GM12878 (cell line): ENCODE measurements around the gene STK32A. TPM values are rescaled to one million over a fixed set of nuclear protein-coding genes. Genes with fewer than 3 reads are reported as not detected.

Experiments used
- E2F8 ChIP-seq: fragments of 450-650 bp; IDR thresholded peaks from 2 replicates; pipeline ENCODE4 v1.6.1; 2018; ENCODE audit warnings: mild to moderate bottlenecking, low read depth, moderate library complexity; ENCODE audit not compliant: partially characterized antibody
- TCF3 ChIP-seq: IDR thresholded peaks from 2 replicates; pipeline ENCODE4 v1.6.1; 2012; ENCODE audit warnings: low read depth, mild to moderate bottlenecking, low read length, borderline replicate concordance; ENCODE audit not compliant: insufficient read depth
- ZBTB40 ChIP-seq: fragments of 450-650 bp; IDR thresholded peaks from 2 replicates; pipeline ENCODE4 v1.6.1; 2016; ENCODE audit warnings: mild to moderate bottlenecking, moderate library complexity, borderline replicate concordance
- ZNF592 ChIP-seq: fragments of 450-650 bp; IDR thresholded peaks from 2 replicates; pipeline ENCODE4 v1.6.1; 2017; ENCODE audit warnings: mild to moderate bottlenecking, moderate library complexity
- polyA plus RNA-seq, 11 experiments: library from polyadenylated mRNA; depleted of rRNA in 4 of 11; unstranded in 6 of 11; stranded (reverse) in 5 of 11; fragments of >200 nt; fragmentation: Nextera tagmentation in 4 of 11; fragmentation: Illumina TruSeq in 1 of 11; extraction: Ambion mirVana in 4 of 11; extraction: Trizol in 1 of 11; gene quantifications; 1 replicate in 1 of 11; 2 replicates in 10 of 11; pipeline versions ENCODE4 v1.2.1 to v1.2.3, GENCODE V29; 2011 to 2016; ENCODE audit warnings: inconsistent platforms in 2 of 11, missing spikeins in 2 of 11, low read depth in 1 of 11
- total RNA-seq, 4 experiments: library from RNA; depleted of rRNA in 3 of 4; stranded (reverse); fragments of >200 nt in 3 of 4; fragmentation: Illumina TruSeq in 1 of 4; extraction: Trizol in 1 of 4; gene quantifications; 2 replicates each; pipeline versions ENCODE4 v1.2.1 to v1.2.3, GENCODE V29; 2013 to 2021
- TF ChIP-seq, protein P1 (sequence below): IDR thresholded peaks from 2 replicates; pipeline ENCODE4 v1.6.1; 2011; ENCODE audit warnings: mild to moderate bottlenecking, low read depth, low read length, moderate library complexity; ENCODE audit not compliant: insufficient replicate concordance

Gene STK32A
- total and polyA plus RNA-seq, 10 of the 15 experiments (the other 5 are each of a cell fraction or from before 2014, with no cell fraction given), result under 0.01 to 0.10 TPM; not detected in 8

DNA sequence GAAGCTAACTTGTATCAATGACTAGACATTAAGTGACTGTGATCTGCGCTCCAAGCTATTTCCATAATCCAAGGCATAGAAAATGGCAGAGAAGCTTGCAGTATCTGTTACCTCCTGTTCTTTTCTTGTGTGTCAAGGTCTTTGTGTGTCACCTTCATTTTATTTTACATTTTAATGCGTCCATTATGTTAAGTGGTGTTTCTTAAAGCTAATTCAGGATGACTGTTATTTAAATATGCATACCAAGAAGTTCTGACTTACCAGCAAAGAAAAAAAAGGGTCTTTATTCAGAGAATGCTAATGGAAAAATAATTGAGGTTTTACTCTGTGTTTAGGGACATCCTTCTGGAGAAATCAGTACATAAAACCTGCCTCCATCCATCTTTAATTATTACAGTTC is 52.3 kb downstream of the STK32A start (continued):
- TF ChIP-seq ZBTB40 (no peak), E2F8 (no peak), TCF3 (no peak), ZNF592 (no peak)
- TF ChIP-seq, protein P1, sequence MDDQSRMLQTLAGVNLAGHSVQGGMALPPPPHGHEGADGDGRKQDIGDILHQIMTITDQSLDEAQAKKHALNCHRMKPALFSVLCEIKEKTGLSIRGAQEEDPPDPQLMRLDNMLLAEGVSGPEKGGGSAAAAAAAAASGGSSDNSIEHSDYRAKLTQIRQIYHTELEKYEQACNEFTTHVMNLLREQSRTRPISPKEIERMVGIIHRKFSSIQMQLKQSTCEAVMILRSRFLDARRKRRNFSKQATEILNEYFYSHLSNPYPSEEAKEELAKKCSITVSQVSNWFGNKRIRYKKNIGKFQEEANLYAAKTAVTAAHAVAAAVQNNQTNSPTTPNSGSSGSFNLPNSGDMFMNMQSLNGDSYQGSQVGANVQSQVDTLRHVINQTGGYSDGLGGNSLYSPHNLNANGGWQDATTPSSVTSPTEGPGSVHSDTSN, result no peak
- TF ChIP-seq, all 136 proteins: peak for 0
